ENCODE measurements around the gene IFNGR2. TPM values are rescaled to one million over a fixed set of nuclear protein-coding genes. Genes with fewer than 3 reads are reported as not detected.

The IFNGR2 gene
- total and polyA plus RNA-seq, 2 experiments from 2014 or later = 92.8 to 113 TPM

- no peak for DNase-seq
- H3F3A ChIP-seq (ENCODE audit: insufficient read depth) = peaks cover 41% of the 10 kb centered on the region
- no peak overlapping the region for H2AFZ ChIP-seq
- no peaks in the 10 kb centered on the region for H3K9me3 ChIP-seq (ENCODE audit: low read depth)
- H3K79me2 ChIP-seq (ENCODE audit: insufficient read depth) = peaks cover 28% of the 10 kb centered on the region; the same call in 1 of the 2 replicates
- H3K9ac ChIP-seq = no peak overlapping the region
- WGBS, 2 experiments (ENCODE audit: low coverage in 1 of 2, low lambda C conversion rate in 2 of 2, missing lambda C conversion rate in 2 of 2) = 79% methylated on average over 8 of the region's 8 CpGs
- no peaks in the 10 kb centered on the region for H3K27me3 ChIP-seq (replicated peaks; ENCODE audit: insufficient read depth)
- no peaks in the 10 kb centered on the region for H4K20me1 ChIP-seq (ENCODE audit: insufficient read depth)
- peaks cover 60% of the 10 kb centered on the region for H3K36me3 ChIP-seq (ENCODE audit: low read depth)
- TF ChIP-seq EZH2phosphoT487 (IDR thresholded peaks at IDR 0.05; ENCODE audit: insufficient read depth, low read depth) = no peak
- no peak for TF ChIP-seq EZH2 (IDR thresholded peaks at IDR 0.05; ENCODE audit: insufficient read depth, poor library complexity, severe bottlenecking)
- H3K4me2 ChIP-seq (ENCODE audit: unreplicated experiment) = no peak overlapping the region
- in situ Hi-C loops (cut with MboI) = no loop called here
- no peaks in the 10 kb centered on the region for H3K9me2 ChIP-seq (ENCODE audit: insufficient read depth)
- peak overlapping the region; percentile 72; the same call in 1 of the 2 replicates for H3K27ac ChIP-seq
- H3K4me3 ChIP-seq = no peak overlapping the region
- H3K4me1 ChIP-seq (ENCODE audit: insufficient read depth) = peaks cover 27% of the 10 kb centered on the region
Measured at GRCh38 chr21:33433425-33434114, 30.4 kb downstream of the IFNGR2 start.

- peaks cover 17% of the 10 kb centered on the region for H3K4me1 ChIP-seq (ENCODE audit: insufficient read depth)
- H2AFZ ChIP-seq = no peak overlapping the region
- H3K36me3 ChIP-seq (ENCODE audit: low read depth) = peaks cover 49% of the 10 kb centered on the region
- 77 to 80% methylated on average over 5 of the region's 5 CpGs for WGBS, 2 experiments (ENCODE audit: low coverage in 1 of 2, low lambda C conversion rate in 2 of 2, missing lambda C conversion rate in 2 of 2)
- no peak overlapping the region for H3K4me3 ChIP-seq
- H3K79me2 ChIP-seq (ENCODE audit: insufficient read depth) = peaks cover 20% of the 10 kb centered on the region; the same call in 1 of the 2 replicates
- in situ Hi-C loops (cut with MboI) = no loop called here
- H3K9ac ChIP-seq = peak overlapping the region; percentile 38
- H3F3A ChIP-seq (ENCODE audit: insufficient read depth) = peaks cover 41% of the 10 kb centered on the region
- peak overlapping the region; percentile 72 for H3K27ac ChIP-seq
- no peaks in the 10 kb centered on the region for H3K9me2 ChIP-seq (ENCODE audit: insufficient read depth)
- no peaks in the 10 kb centered on the region for H4K20me1 ChIP-seq (ENCODE audit: insufficient read depth)
- no peaks in the 10 kb centered on the region for H3K9me3 ChIP-seq (ENCODE audit: low read depth)
- peak overlapping the region; percentile 14 for H3K4me2 ChIP-seq (ENCODE audit: unreplicated experiment)
- no peaks in the 10 kb centered on the region for H3K27me3 ChIP-seq (replicated peaks; ENCODE audit: insufficient read depth)
- DNase-seq = peak; percentile 94
- no peak for TF ChIP-seq EZH2 (IDR thresholded peaks at IDR 0.05; ENCODE audit: insufficient read depth, poor library complexity, severe bottlenecking)
- no peak for TF ChIP-seq EZH2phosphoT487 (IDR thresholded peaks at IDR 0.05; ENCODE audit: insufficient read depth, low read depth)
Measured at GRCh38 chr21:33434770-33435360, 31.7 kb downstream of the IFNGR2 start.

GRCh38 chr21:33437140-33437539 lies 33.9 kb downstream of the IFNGR2 start:
- peaks cover 55% of the 10 kb centered on the region for H3F3A ChIP-seq (ENCODE audit: insufficient read depth)
- TF ChIP-seq EZH2 (IDR thresholded peaks at IDR 0.05; ENCODE audit: insufficient read depth, poor library complexity, severe bottlenecking) (no peak), EZH2phosphoT487 (IDR thresholded peaks at IDR 0.05; ENCODE audit: insufficient read depth, low read depth) (no peak)
- H4K20me1 ChIP-seq (ENCODE audit: insufficient read depth) = no peaks in the 10 kb centered on the region
- H3K4me2 ChIP-seq (ENCODE audit: unreplicated experiment) = no peak overlapping the region
- no peak overlapping the region for H3K4me3 ChIP-seq
- 0 out of 2 replicates have a peak, but pooled peaks cover 5% of the 10 kb centered on the region for H3K79me2 ChIP-seq (ENCODE audit: insufficient read depth)
- no peak for DNase-seq
- no peaks in the 10 kb centered on the region for H3K27me3 ChIP-seq (replicated peaks; ENCODE audit: insufficient read depth)
- H3K27ac ChIP-seq = no peak overlapping the region
- peaks cover 25% of the 10 kb centered on the region for H3K4me1 ChIP-seq (ENCODE audit: insufficient read depth)
- in situ Hi-C loops (cut with MboI) = no loop called here
- no peaks in the 10 kb centered on the region for H3K9me3 ChIP-seq (ENCODE audit: low read depth)
- H3K36me3 ChIP-seq (ENCODE audit: low read depth) = peaks cover 37% of the 10 kb centered on the region
- no peak overlapping the region for H2AFZ ChIP-seq
- WGBS, 2 experiments (ENCODE audit: low coverage in 1 of 2, low lambda C conversion rate in 2 of 2, missing lambda C conversion rate in 2 of 2) = 77 to 84% methylated on average over 6 of the region's 6 CpGs
- H3K9ac ChIP-seq = no peak overlapping the region
- H3K9me2 ChIP-seq (ENCODE audit: insufficient read depth) = no peaks in the 10 kb centered on the region

- no peaks in the 10 kb centered on the region for H3K9me3 ChIP-seq (ENCODE audit: low read depth)
- in situ Hi-C loops (cut with MboI) = no loop called here
- H3K9ac ChIP-seq = peak overlapping the region; percentile 40
- peaks cover 41% of the 10 kb centered on the region; the same call in 1 of the 2 replicates for H3F3A ChIP-seq (ENCODE audit: insufficient read depth)
- no peaks in the 10 kb centered on the region for H4K20me1 ChIP-seq (ENCODE audit: insufficient read depth)
- H3K4me1 ChIP-seq (ENCODE audit: insufficient read depth) = peaks cover 13% of the 10 kb centered on the region
- peak; percentile 81 for DNase-seq
- H3K27me3 ChIP-seq (replicated peaks; ENCODE audit: insufficient read depth) = no peaks in the 10 kb centered on the region
- H3K27ac ChIP-seq = peak overlapping the region; percentile 71
- TF ChIP-seq EZH2phosphoT487 (IDR thresholded peaks at IDR 0.05; ENCODE audit: insufficient read depth, low read depth) (no peak), EZH2 (IDR thresholded peaks at IDR 0.05; ENCODE audit: insufficient read depth, poor library complexity, severe bottlenecking) (no peak)
- H2AFZ ChIP-seq = peak overlapping the region; percentile 3; the same call in 1 of the 2 replicates
- WGBS, 2 experiments (ENCODE audit: low coverage in 1 of 2, low lambda C conversion rate in 2 of 2, missing lambda C conversion rate in 2 of 2) = 48 to 53% methylated on average over 11 of the region's 11 CpGs
- no peak overlapping the region for H3K4me3 ChIP-seq
- peaks cover 16% of the 10 kb centered on the region for H3K36me3 ChIP-seq (ENCODE audit: low read depth)
- no peak overlapping the region for H3K4me2 ChIP-seq (ENCODE audit: unreplicated experiment)
- H3K79me2 ChIP-seq (ENCODE audit: insufficient read depth) = 0 out of 2 replicates have a peak, but pooled peaks cover 4% of the 10 kb centered on the region
- no peaks in the 10 kb centered on the region for H3K9me2 ChIP-seq (ENCODE audit: insufficient read depth)
Measured at GRCh38 chr21:33441489-33442477, 38.6 kb downstream of the IFNGR2 start.

All from GM23248 (cell line).